Astrocyte (in vitro differentiated cells and primary cell): Measurements from ENCODE around the gene KMT2B. TPM values are rescaled to one million over a fixed set of nuclear protein-coding genes. Genes with fewer than 3 reads are reported as not detected.
A peak's percentile ranks its signal among the peaks of the same experiment; 100 is the strongest.

Source experiments
- DNase-seq: peaks from one replicate; pipeline ENCODE4 v3.0.0-alpha.2; 2010; ENCODE audit warnings: low read depth
- FAIRE-seq: peaks from 2 replicates; lab custom pipeline; 2011; peaks lifted over from hg19 to GRCh38; lab: Jason Lieb, UNC
- H2AFZ ChIP-seq: 2 replicates; pipeline ENCODE4 v1.6.0; 2012; ENCODE audit warnings: low read depth, low read length, inconsistent platforms
- H3K27ac ChIP-seq: 2 replicates; pipeline ENCODE4 v1.5.1; 2011; ENCODE audit warnings: low read depth, low read length, inconsistent platforms
- H3K27me3 ChIP-seq: 2 replicates; pipeline ENCODE4 v1.6.0; 2011; ENCODE audit warnings: low read length, inconsistent platforms; ENCODE audit not compliant: insufficient read depth
- H3K36me3 ChIP-seq: 2 replicates; pipeline ENCODE4 v1.5.1; 2011; ENCODE audit warnings: low read length, inconsistent platforms; ENCODE audit not compliant: insufficient read depth
- H3K4me1 ChIP-seq: 2 replicates; pipeline ENCODE4 v1.5.1; 2011; ENCODE audit warnings: low read length, inconsistent platforms; ENCODE audit not compliant: insufficient read depth
- H3K4me2 ChIP-seq: 2 replicates; pipeline ENCODE4 v1.6.0; 2012; ENCODE audit warnings: low read length, inconsistent platforms
- H3K4me3 ChIP-seq: 2 replicates; pipeline ENCODE4 v1.5.1; 2011; ENCODE audit warnings: low read depth, mild to moderate bottlenecking, low read length, inconsistent platforms; ENCODE audit not compliant: insufficient read depth
- H3K79me2 ChIP-seq: 2 replicates; pipeline ENCODE4 v1.6.0; 2012; ENCODE audit warnings: mild to moderate bottlenecking, low read length, inconsistent platforms; ENCODE audit not compliant: insufficient read depth
- H3K9ac ChIP-seq: 2 replicates; pipeline ENCODE4 v1.6.0; 2012; ENCODE audit warnings: mild to moderate bottlenecking, low read length, inconsistent platforms
- H3K9me3 ChIP-seq: 2 replicates; pipeline ENCODE4 v1.5.1; 2012; ENCODE audit warnings: low read depth, mild to moderate bottlenecking, low read length, inconsistent platforms; ENCODE audit not compliant: insufficient read depth
- H4K20me1 ChIP-seq: 2 replicates; pipeline ENCODE4 v1.6.0; 2012; ENCODE audit warnings: low read length, inconsistent platforms; ENCODE audit not compliant: insufficient read depth
- H3K27ac Mint-ChIP-seq: one replicate; pipeline ENCODE4 v1.8.0; 2021; ENCODE audit warnings: mild to moderate bottlenecking, mixed read lengths; ENCODE audit not compliant: unreplicated experiment
- H3K27me3 Mint-ChIP-seq: one replicate; pipeline ENCODE4 v1.8.0; 2021; ENCODE audit warnings: low read depth, mixed read lengths; ENCODE audit not compliant: unreplicated experiment
- H3K36me3 Mint-ChIP-seq: one replicate; pipeline ENCODE4 v1.8.0; 2021; ENCODE audit warnings: low read depth, mixed read lengths; ENCODE audit not compliant: unreplicated experiment
- H3K4me1 Mint-ChIP-seq: one replicate; pipeline ENCODE4 v1.8.0; 2021; ENCODE audit warnings: low read depth, mixed read lengths; ENCODE audit not compliant: unreplicated experiment
- H3K4me3 Mint-ChIP-seq: one replicate; pipeline ENCODE4 v1.8.0; 2021; ENCODE audit warnings: mild to moderate bottlenecking, moderate library complexity, mixed read lengths; ENCODE audit not compliant: unreplicated experiment
- H3K9me3 Mint-ChIP-seq: one replicate; pipeline ENCODE4 v1.8.0; 2021; ENCODE audit warnings: mild to moderate bottlenecking, mixed read lengths; ENCODE audit not compliant: unreplicated experiment
- EZH2 ChIP-seq: IDR thresholded peaks from 2 replicates; pipeline ENCODE4 v1.6.1; 2012; ENCODE audit warnings: mild to moderate bottlenecking, low read length, inconsistent platforms; ENCODE audit not compliant: insufficient read depth
- total RNA-seq: library from RNA; stranded (reverse); gene quantifications from 2 replicates; pipeline ENCODE4 v1.2.1, GENCODE V29; 2021
- TF ChIP-seq, protein P1 (sequence below): IDR thresholded peaks from 2 replicates; pipeline ENCODE4 v1.5.1; 2011; ENCODE audit warnings: low read depth, mild to moderate bottlenecking, inconsistent platforms, low read length, moderate library complexity; ENCODE audit not compliant: insufficient read depth

Gene KMT2B
- total RNA-seq, 1 donor from 2014 or later: 28.7 TPM

DNA sequence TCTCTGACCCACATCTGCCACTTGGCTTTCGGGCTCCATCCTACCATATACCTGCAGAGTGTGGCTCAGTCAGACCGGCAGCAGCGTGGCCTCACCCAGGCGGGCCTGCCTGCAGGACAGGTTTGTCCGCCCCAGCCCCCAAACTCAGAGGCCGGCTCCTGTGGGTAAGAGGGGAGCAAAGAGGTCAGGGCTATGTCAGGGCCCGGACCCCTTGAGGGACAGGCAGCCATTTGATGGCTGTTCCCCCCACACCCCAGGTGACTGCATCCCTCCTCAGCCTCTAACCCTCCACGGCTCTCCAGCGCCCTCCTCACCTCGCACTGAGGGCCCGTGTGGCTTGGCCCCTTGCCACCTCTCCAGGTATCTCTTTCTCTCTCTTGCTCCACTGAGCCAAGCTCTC lies 25.8 kb upstream of the KMT2B start:
- Histone ChIP-seq H3K27ac (no peak overlapping the region), H3K27me3 (no peaks in the 10 kb centered on the region), H3K36me3 (no peaks in the 10 kb centered on the region), H2AFZ (no peak overlapping the region), H3K4me1 (no peaks in the 10 kb centered on the region), H3K9ac (no peak overlapping the region), H3K4me2 (no peak overlapping the region), H3K4me3 (no peak overlapping the region), H4K20me1 (no peaks in the 10 kb centered on the region), H3K79me2 (no peaks in the 10 kb centered on the region), H3K9me3 (no peaks in the 10 kb centered on the region)
- H3K36me3 Mint-ChIP-seq: peaks cover 2% of the 10 kb centered on the region
- no peak overlapping the region for H3K4me3 Mint-ChIP-seq
- H3K9me3 Mint-ChIP-seq: peaks cover 4% of the 10 kb centered on the region
- H3K27me3 Mint-ChIP-seq: peaks cover 9% of the 10 kb centered on the region
- no peak for FAIRE-seq
- H3K4me1 Mint-ChIP-seq: no peaks in the 10 kb centered on the region
- no peak for DNase-seq
- H3K27ac Mint-ChIP-seq: no peak overlapping the region
- TF ChIP-seq, protein P1, sequence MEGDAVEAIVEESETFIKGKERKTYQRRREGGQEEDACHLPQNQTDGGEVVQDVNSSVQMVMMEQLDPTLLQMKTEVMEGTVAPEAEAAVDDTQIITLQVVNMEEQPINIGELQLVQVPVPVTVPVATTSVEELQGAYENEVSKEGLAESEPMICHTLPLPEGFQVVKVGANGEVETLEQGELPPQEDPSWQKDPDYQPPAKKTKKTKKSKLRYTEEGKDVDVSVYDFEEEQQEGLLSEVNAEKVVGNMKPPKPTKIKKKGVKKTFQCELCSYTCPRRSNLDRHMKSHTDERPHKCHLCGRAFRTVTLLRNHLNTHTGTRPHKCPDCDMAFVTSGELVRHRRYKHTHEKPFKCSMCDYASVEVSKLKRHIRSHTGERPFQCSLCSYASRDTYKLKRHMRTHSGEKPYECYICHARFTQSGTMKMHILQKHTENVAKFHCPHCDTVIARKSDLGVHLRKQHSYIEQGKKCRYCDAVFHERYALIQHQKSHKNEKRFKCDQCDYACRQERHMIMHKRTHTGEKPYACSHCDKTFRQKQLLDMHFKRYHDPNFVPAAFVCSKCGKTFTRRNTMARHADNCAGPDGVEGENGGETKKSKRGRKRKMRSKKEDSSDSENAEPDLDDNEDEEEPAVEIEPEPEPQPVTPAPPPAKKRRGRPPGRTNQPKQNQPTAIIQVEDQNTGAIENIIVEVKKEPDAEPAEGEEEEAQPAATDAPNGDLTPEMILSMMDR: no peak
- no peak for TF ChIP-seq EZH2

DNA sequence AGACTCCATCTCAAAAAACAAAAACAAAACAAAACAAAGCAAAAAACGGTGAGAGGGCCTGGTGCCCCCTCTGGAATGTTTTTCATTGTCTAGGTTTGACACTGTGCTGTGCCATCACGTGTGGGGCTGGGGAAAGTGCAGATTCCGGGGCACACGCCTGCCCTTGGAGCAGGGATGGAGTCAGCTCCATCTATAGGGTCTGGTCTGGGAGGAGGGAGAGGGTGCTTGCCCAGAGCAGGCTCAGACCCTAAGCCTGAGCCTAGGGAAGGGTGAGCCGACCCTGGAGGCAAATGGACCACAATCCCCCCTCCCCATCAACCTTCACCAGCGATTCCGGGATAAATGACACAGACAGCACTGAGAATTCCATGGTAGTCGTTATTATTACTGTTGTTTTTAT lies 24.4 kb upstream of the KMT2B start:
- no peak for FAIRE-seq
- H4K20me1 ChIP-seq: no peaks in the 10 kb centered on the region
- Mint-ChIP-seq H3K4me1 (no peaks in the 10 kb centered on the region), H3K4me3 (no peak overlapping the region), H3K27ac (no peak overlapping the region), H3K36me3 (peaks cover 2% of the 10 kb centered on the region), H3K27me3 (peaks cover 11% of the 10 kb centered on the region), H3K9me3 (peaks cover 4% of the 10 kb centered on the region)
- no peaks in the 10 kb centered on the region for H3K36me3 ChIP-seq
- H3K27me3 ChIP-seq: no peaks in the 10 kb centered on the region
- H3K9ac ChIP-seq: no peak overlapping the region
- H3K27ac ChIP-seq: no peak overlapping the region
- no peaks in the 10 kb centered on the region for H3K4me1 ChIP-seq
- H3K9me3 ChIP-seq: no peaks in the 10 kb centered on the region
- H3K4me2 ChIP-seq: no peak overlapping the region
- no peak overlapping the region for H2AFZ ChIP-seq
- H3K4me3 ChIP-seq: no peak overlapping the region
- H3K79me2 ChIP-seq: no peaks in the 10 kb centered on the region
- DNase-seq: no peak
- TF ChIP-seq, protein P1: no peak
- TF ChIP-seq EZH2: no peak

DNA sequence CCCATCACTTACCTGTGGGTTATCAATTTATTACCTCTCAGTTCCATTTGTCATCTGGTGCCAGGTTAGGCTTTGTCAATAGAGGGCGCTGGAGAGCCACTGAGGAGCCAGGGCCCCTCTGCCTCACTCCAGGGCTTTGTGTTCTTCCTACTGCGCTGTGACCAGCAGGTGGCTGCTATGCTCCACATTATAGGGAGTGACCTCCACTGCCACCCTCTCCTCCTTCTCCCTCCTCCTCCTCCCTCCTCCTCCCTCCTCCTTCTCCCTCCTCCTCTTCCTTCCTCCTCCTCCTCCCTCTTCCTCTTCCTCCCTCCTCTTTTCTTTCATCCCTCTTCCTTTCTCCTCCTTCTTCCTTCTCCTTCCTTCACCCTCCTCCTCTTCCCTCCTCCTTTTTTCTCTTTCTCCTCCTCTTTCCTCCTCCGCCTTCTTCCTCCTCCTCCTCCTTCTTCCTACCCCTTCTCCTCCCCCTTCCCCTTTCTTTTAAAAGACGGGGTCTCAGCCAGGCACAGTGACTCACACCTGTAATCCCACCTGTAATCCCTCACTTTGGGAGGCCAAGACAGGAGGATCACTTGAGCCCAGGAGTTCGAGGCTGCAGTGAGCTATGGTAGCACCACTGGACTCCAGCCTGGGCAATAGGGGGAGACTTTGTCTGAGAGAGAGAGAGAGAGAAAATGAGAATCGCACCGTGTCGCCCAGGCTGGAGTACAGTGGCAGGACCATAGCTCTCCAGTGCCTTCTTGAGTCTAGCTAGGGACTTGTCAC lies 23.8 kb upstream of the KMT2B start:
- DNase-seq: peak; percentile 48
- no peak for FAIRE-seq
- H3K36me3 ChIP-seq: no peaks in the 10 kb centered on the region
- H3K9me3 ChIP-seq: no peaks in the 10 kb centered on the region
- no peaks in the 10 kb centered on the region for H3K79me2 ChIP-seq
- Mint-ChIP-seq H3K4me1 (no peaks in the 10 kb centered on the region), H3K27me3 (peaks cover 17% of the 10 kb centered on the region), H3K4me3 (no peak overlapping the region), H3K27ac (no peak overlapping the region), H3K9me3 (peaks cover 4% of the 10 kb centered on the region), H3K36me3 (peaks cover 2% of the 10 kb centered on the region)
- H2AFZ ChIP-seq: no peak overlapping the region
- TF ChIP-seq, protein P1: peak; percentile 93
- TF ChIP-seq EZH2: no peak
- H3K4me2 ChIP-seq: no peak overlapping the region
- no peak overlapping the region for H3K9ac ChIP-seq
- H3K4me3 ChIP-seq: no peak overlapping the region
- H3K4me1 ChIP-seq: no peaks in the 10 kb centered on the region
- H3K27me3 ChIP-seq: no peaks in the 10 kb centered on the region
- H3K27ac ChIP-seq: no peak overlapping the region
- H4K20me1 ChIP-seq: no peaks in the 10 kb centered on the region
